ENCODE data around the gene HSPH1.

Gene HSPH1

GRCh38 chr13:31096654-31097302, 64.9 kb downstream of the HSPH1 start:
- DNase-seq (ENCODE audit: low read depth in 2 of 2) = no peak

GRCh38 chr13:31094331-31095015, 67.2 kb downstream of the HSPH1 start:
- DNase-seq (ENCODE audit: low read depth in 2 of 2) = no peak

- no peak for DNase-seq (ENCODE audit: low read depth in 2 of 2)
These were observed 68.4 kb downstream of the HSPH1 start for GRCh38 chr13:31093145-31093885.

GRCh38 chr13:31092646-31093045, 69.1 kb downstream of the HSPH1 start:
- DNase-seq (ENCODE audit: low read depth in 2 of 2) = no peak

GRCh38 chr13:31090961-31091624, 70.6 kb downstream of the HSPH1 start:
- no peak for DNase-seq (ENCODE audit: low read depth in 2 of 2)

- no peak for DNase-seq (ENCODE audit: low read depth in 2 of 2)
These were observed 71.6 kb downstream of the HSPH1 start for GRCh38 chr13:31090096-31090495.

GRCh38 chr13:31089649-31090048, 72.1 kb downstream of the HSPH1 start:
- DNase-seq (ENCODE audit: low read depth in 2 of 2) = no peak

GRCh38 chr13:31088826-31089420, 72.8 kb downstream of the HSPH1 start:
- DNase-seq (ENCODE audit: low read depth in 2 of 2) = no peak
